A673 (cell line): ENCODE results near the gene STARD10.

Experiments
- EZH2 ChIP-seq: fragments of 200-600 bp; sonication (generic); IDR thresholded peaks from 2 replicates; pipeline ENCODE4 v1.6.1; 2017; ENCODE audit warnings: borderline replicate concordance, low read depth, mild to moderate bottlenecking, mixed read lengths, antibody characterized with exemption, low read length; ENCODE audit not compliant: poor library complexity, severe bottlenecking
- TF ChIP-seq, protein P1 (sequence below): fragments of 300-800, 200-600 bp; sonication (generic); conservative IDR thresholded peaks from 2 replicates; pipeline ENCODE4 v1.5.1; 2017; ENCODE audit warnings: low read depth, mild to moderate bottlenecking, antibody characterized with exemption, low read length, moderate library complexity, mixed read lengths

DNA sequence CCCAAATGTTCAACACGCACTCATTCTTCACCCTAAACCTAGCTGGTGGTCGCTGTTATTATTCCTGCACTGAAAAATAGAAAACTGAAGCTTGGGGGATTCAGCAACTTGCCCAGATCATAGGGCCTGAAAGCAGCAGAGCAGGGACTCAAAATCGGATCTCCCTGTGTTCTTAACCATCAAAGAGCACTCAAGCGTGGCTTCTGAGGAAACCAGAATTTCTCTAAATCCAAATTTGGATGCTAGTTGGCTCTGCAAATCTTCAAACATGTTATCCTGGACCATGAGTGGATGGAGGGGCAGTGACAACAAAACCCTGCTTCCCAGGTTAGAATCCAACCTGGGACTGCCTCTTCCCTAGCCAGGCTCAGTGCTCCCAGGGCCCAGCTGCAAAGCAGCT lies 30.0 kb downstream of the STARD10 start:
- TF ChIP-seq, protein P1, sequence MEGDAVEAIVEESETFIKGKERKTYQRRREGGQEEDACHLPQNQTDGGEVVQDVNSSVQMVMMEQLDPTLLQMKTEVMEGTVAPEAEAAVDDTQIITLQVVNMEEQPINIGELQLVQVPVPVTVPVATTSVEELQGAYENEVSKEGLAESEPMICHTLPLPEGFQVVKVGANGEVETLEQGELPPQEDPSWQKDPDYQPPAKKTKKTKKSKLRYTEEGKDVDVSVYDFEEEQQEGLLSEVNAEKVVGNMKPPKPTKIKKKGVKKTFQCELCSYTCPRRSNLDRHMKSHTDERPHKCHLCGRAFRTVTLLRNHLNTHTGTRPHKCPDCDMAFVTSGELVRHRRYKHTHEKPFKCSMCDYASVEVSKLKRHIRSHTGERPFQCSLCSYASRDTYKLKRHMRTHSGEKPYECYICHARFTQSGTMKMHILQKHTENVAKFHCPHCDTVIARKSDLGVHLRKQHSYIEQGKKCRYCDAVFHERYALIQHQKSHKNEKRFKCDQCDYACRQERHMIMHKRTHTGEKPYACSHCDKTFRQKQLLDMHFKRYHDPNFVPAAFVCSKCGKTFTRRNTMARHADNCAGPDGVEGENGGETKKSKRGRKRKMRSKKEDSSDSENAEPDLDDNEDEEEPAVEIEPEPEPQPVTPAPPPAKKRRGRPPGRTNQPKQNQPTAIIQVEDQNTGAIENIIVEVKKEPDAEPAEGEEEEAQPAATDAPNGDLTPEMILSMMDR = no peak
- no peak for TF ChIP-seq EZH2
